Keratinocyte (primary cell): ENCODE data around the gene CFAP73.

Experiments
- CTCF ChIP-seq, 3 experiments: IDR thresholded peaks in 1 of 3; conservative IDR thresholded peaks in 1 of 3; optimal IDR thresholded peaks in 1 of 3; 2 replicates in 2 of 3; 3 replicates in 1 of 3; pipeline versions ENCODE3 to v1.5.1; 2011; ENCODE audit warnings: low read length in 3 of 3, mild to moderate bottlenecking in 3 of 3, moderate library complexity in 2 of 3, control low read depth in 1 of 3, inconsistent platforms in 1 of 3; ENCODE audit not compliant: insufficient read depth in 2 of 3; ENCODE audit errors: extremely low read depth in 1 of 3
- EZH2 ChIP-seq: IDR thresholded peaks from one replicate; pipeline ENCODE4 v1.6.1; 2012; ENCODE audit warnings: inconsistent platforms, mild to moderate bottlenecking, low read length, moderate library complexity

- TF ChIP-seq CTCF (optimal IDR thresholded peaks at IDR 0.05 in 1 of 3, IDR thresholded peaks at IDR 0.05 in 1 of 3, conservative IDR thresholded peaks at IDR 0.05 in 1 of 3; ENCODE audit: extremely low read depth in 1 of 3, insufficient read depth in 2 of 3, low read length in 3 of 3) (no peak), EZH2 (no peak)
These were observed 23.7 kb downstream of the CFAP73 start for GRCh38 chr12:113173081-113173698.
